ENCODE data around the gene SPRY2.
"Not testable (repeated sequence)": the region's sequence is repeated elsewhere in the genome, so short reads cannot be mapped to it uniquely, and the experiment has no call there.

Gene SPRY2

GRCh38 chr13:80355496-80356094 is 14.7 kb upstream of the SPRY2 start:
- not testable (repeated sequence) for H3K4me1 ChIP-seq (ENCODE audit: control insufficient read depth in 2 of 2, insufficient read depth in 2 of 2, low read length in 2 of 2); H3K36me3 ChIP-seq (ENCODE audit: control insufficient read depth in 2 of 2, insufficient read depth in 2 of 2, low read length in 2 of 2); H3K27ac ChIP-seq (ENCODE audit: low read depth in 2 of 2, low read length in 2 of 2); H3K27me3 ChIP-seq (ENCODE audit: control insufficient read depth in 2 of 2, insufficient read depth in 2 of 2, low read length in 2 of 2); H3K9me3 ChIP-seq (ENCODE audit: control insufficient read depth in 2 of 2, low read length in 2 of 2); H3K4me3 ChIP-seq (ENCODE audit: low read length in 2 of 2); H3K9ac ChIP-seq (ENCODE audit: low read depth in 1 of 2, low read length in 2 of 2)

DNA sequence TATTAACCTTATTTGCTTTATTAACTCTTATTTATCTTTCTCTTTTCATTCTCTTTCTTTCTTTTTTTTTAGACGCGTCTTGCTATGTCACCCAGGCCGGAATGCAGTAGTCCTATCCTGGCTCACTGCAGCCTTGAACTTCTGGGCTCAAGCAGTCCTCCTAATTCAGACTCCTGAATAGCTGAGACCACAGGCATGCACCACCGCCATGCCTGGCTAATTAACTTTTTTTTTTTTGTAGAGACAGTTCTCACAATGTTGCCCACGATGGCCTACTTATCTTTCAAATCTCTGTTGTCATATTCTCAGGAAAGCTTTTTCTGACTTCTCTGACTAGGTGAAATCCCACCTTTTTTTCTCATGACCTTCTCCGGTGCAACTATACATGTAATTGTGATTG is 7.8 kb upstream of the SPRY2 start:
- no peaks in the 10 kb centered on the region for H3K9me3 ChIP-seq (ENCODE audit: control insufficient read depth in 2 of 2, low read length in 2 of 2)
- no peak overlapping the region for H3K9ac ChIP-seq (ENCODE audit: low read depth in 1 of 2, low read length in 2 of 2)
- H3K36me3 ChIP-seq (ENCODE audit: control insufficient read depth in 2 of 2, insufficient read depth in 2 of 2, low read length in 2 of 2) = no peaks in the 10 kb centered on the region
- H3K27me3 ChIP-seq (ENCODE audit: control insufficient read depth in 2 of 2, insufficient read depth in 2 of 2, low read length in 2 of 2) = no peaks in the 10 kb centered on the region
- H3K27ac ChIP-seq (ENCODE audit: low read depth in 2 of 2, low read length in 2 of 2) = no peak overlapping the region
- H3K4me3 ChIP-seq (ENCODE audit: low read length in 2 of 2) = no peak overlapping the region
- H3K4me1 ChIP-seq (ENCODE audit: control insufficient read depth in 2 of 2, insufficient read depth in 2 of 2, low read length in 2 of 2) = peaks cover 0 to under 1% of the 10 kb centered on the region in 2 donors

DNA sequence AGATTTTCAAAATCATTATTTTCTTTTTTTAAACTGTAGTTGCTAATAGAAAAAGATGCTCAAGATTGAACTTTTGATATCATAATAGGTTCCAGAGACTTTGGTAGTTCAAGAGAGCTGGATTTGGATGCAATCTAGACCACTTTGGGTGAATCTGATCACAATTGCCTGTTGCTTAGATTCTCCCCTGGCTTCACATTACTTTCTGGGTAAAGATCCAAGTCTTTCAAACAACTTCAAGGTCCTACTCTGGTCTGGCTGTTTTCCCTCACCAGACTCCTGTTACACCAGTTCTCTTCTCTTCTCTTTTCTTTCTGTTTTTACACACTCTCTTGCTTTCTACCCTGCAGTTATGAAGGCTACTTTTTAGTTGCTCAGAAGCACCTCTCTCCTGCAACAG is 7.4 kb upstream of the SPRY2 start:
- no peak overlapping the region for H3K9ac ChIP-seq (ENCODE audit: low read depth in 1 of 2, low read length in 2 of 2)
- H3K4me1 ChIP-seq (ENCODE audit: control insufficient read depth in 2 of 2, insufficient read depth in 2 of 2, low read length in 2 of 2) = peaks cover 0 to 4% of the 10 kb centered on the region in 2 donors
- no peaks in the 10 kb centered on the region for H3K36me3 ChIP-seq (ENCODE audit: control insufficient read depth in 2 of 2, insufficient read depth in 2 of 2, low read length in 2 of 2)
- no peak overlapping the region for H3K27ac ChIP-seq (ENCODE audit: low read depth in 2 of 2, low read length in 2 of 2)
- H3K27me3 ChIP-seq (ENCODE audit: control insufficient read depth in 2 of 2, insufficient read depth in 2 of 2, low read length in 2 of 2) = no peaks in the 10 kb centered on the region
- no peaks in the 10 kb centered on the region for H3K9me3 ChIP-seq (ENCODE audit: control insufficient read depth in 2 of 2, low read length in 2 of 2)
- no peak overlapping the region for H3K4me3 ChIP-seq (ENCODE audit: low read length in 2 of 2)

GRCh38 chr13:80345771-80346510 is 5.0 kb upstream of the SPRY2 start:
- Histone ChIP-seq H3K27me3 (ENCODE audit: control insufficient read depth in 2 of 2, insufficient read depth in 2 of 2, low read length in 2 of 2) (no peaks in the 10 kb centered on the region), H3K36me3 (ENCODE audit: control insufficient read depth in 2 of 2, insufficient read depth in 2 of 2, low read length in 2 of 2) (no peaks in the 10 kb centered on the region), H3K4me1 (ENCODE audit: control insufficient read depth in 2 of 2, insufficient read depth in 2 of 2, low read length in 2 of 2) (peaks cover 0 to 13% of the 10 kb centered on the region in 2 donors), H3K4me3 (ENCODE audit: low read length in 2 of 2) (no peak overlapping the region), H3K9ac (ENCODE audit: low read depth in 1 of 2, low read length in 2 of 2) (no peak overlapping the region), H3K9me3 (ENCODE audit: control insufficient read depth in 2 of 2, low read length in 2 of 2) (no peaks in the 10 kb centered on the region), H3K27ac (ENCODE audit: low read depth in 2 of 2, low read length in 2 of 2) (no peak overlapping the region)

GRCh38 chr13:80344032-80344431 is 3.1 kb upstream of the SPRY2 start:
- H3K9me3 ChIP-seq (ENCODE audit: control insufficient read depth in 2 of 2, low read length in 2 of 2) = not testable (repeated sequence)

DNA sequence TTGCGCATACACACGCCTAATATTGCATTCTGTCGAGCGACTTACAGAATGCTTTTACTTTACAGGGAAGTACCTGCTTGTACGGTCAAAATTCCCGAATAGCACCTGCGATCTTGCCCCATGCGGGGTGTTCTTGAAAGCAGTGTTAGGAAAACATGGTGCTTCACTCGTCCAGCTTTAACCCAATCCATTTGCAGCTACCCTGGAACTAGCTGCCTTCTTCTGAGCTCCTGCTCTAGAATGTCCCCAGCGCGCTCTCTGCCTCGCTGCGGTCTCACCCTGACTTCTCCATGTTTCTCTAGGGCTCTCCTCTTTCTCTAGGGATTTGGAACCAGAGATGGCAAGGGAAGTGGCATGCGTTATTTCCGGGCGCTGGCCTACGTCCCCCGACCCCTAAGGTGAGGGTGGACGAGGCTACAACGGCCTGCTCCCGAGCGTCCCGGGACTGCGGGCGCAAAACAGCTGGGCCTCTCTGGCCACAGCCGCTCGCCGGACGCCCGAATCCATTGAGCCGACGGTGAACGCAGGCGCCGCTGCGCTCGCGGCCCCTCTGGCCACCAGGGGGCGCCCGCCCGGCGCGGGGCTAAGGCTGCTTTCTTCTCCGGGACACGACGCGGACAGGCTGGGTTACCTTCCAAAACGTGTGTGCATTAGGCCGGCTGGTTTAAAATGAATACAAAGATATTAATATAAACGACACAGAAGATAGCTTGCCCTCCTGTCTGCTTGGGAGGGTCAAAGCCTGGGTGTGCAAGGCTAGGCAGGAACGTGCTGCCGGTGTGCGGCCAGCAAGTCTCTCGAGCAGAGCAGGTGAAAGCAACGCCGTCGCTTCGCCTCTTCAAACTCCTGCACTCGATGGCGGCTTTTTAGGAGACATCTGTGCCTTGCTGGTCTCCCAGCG is 1.8 kb upstream of the SPRY2 start:
- H3K4me3 ChIP-seq (ENCODE audit: low read length in 2 of 2) = peak overlapping the region; percentile 92 to 94
- H3K36me3 ChIP-seq (ENCODE audit: control insufficient read depth in 2 of 2, insufficient read depth in 2 of 2, low read length in 2 of 2) = no peaks in the 10 kb centered on the region
- H3K9me3 ChIP-seq (ENCODE audit: control insufficient read depth in 2 of 2, low read length in 2 of 2) = no peaks in the 10 kb centered on the region
- H3K9ac ChIP-seq (ENCODE audit: low read depth in 1 of 2, low read length in 2 of 2) = peak overlapping the region; percentile 71 to 98
- H3K27ac ChIP-seq (ENCODE audit: low read depth in 2 of 2, low read length in 2 of 2) = peak overlapping the region; percentile 94 to 97
- H3K4me1 ChIP-seq (ENCODE audit: control insufficient read depth in 2 of 2, insufficient read depth in 2 of 2, low read length in 2 of 2) = peaks cover 0 to 13% of the 10 kb centered on the region in 2 donors
- H3K27me3 ChIP-seq (ENCODE audit: control insufficient read depth in 2 of 2, insufficient read depth in 2 of 2, low read length in 2 of 2) = no peaks in the 10 kb centered on the region

More at GRCh38 chr13:80344032-80344431, 3.1 kb upstream of the SPRY2 start:
- not testable (repeated sequence) for H3K27me3 ChIP-seq (ENCODE audit: control insufficient read depth in 2 of 2, insufficient read depth in 2 of 2, low read length in 2 of 2); H3K4me3 ChIP-seq (ENCODE audit: low read length in 2 of 2); H3K9ac ChIP-seq (ENCODE audit: low read depth in 1 of 2, low read length in 2 of 2); H3K36me3 ChIP-seq (ENCODE audit: control insufficient read depth in 2 of 2, insufficient read depth in 2 of 2, low read length in 2 of 2); H3K27ac ChIP-seq (ENCODE audit: low read depth in 2 of 2, low read length in 2 of 2)
- peaks cover 0 to 13% of the 10 kb centered on the region in 2 donors for H3K4me1 ChIP-seq (ENCODE audit: control insufficient read depth in 2 of 2, insufficient read depth in 2 of 2, low read length in 2 of 2)

DNA sequence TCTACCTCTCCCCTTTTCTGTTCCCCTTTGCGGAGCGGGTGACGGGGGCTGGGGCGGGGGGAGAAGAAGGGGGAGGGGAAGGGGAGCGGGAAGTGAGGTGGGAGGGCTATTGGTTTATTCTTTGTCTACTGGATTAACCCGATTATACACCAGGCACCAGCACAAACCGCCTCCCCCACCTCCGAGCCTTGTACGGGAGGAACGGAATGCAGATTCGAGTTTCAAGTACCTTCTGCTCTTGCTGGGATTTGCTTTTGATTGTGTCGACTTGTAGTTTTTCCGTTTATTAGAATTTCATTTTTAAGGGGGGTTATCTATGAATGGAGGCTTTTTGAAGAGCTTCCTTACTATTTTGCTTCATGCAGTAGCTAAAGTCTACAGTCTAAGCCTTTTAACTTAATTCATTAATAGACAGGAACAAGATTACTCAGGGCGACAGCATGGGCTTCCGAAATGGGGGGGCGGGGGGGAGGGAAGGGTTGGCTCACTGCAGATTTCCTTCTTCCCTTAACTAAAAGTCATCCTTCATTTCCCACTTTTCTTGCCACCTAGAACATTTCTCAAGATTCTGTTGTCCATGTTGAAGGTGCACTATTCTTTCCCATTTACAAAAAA is 937 bp upstream of the SPRY2 start:
- Histone ChIP-seq H3K4me3 (ENCODE audit: low read length in 2 of 2) (peak overlapping the region; percentile 92 to 94), H3K4me1 (ENCODE audit: control insufficient read depth in 2 of 2, insufficient read depth in 2 of 2, low read length in 2 of 2) (peaks cover 5 to 19% of the 10 kb centered on the region in 2 donors), H3K9ac (ENCODE audit: low read depth in 1 of 2, low read length in 2 of 2) (peak overlapping the region; percentile 78 to 98), H3K27ac (ENCODE audit: low read depth in 2 of 2, low read length in 2 of 2) (peak overlapping the region; percentile 94 to 97), H3K36me3 (ENCODE audit: control insufficient read depth in 2 of 2, insufficient read depth in 2 of 2, low read length in 2 of 2) (peaks cover 6 to 7% of the 10 kb centered on the region in 2 donors), H3K27me3 (ENCODE audit: control insufficient read depth in 2 of 2, insufficient read depth in 2 of 2, low read length in 2 of 2) (no peaks in the 10 kb centered on the region), H3K9me3 (ENCODE audit: control insufficient read depth in 2 of 2, low read length in 2 of 2) (no peaks in the 10 kb centered on the region)

DNA sequence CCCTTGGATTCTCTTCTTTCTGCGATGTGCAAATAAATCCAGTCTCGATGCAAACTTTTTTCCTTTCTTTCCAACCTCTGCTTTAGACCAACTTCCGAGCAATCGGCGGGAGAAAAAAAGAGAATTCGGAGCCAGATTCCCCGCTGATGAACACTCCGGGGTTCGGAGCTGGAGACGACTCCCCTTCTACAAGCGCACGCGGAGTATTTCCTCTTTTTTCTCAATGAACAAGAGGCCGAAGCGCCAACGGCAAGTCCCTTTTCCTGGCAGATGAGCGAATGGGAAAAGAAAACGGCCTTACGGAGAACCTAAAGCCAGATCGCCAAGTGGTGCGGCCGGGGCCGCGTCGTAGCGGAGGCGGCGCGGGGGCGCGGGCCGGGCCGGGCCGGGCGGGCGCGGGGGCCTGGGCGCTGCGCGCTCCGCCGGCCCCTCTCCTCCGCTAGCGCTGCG is 250 bp downstream of the SPRY2 start:
- Histone ChIP-seq H3K4me1 (ENCODE audit: control insufficient read depth in 2 of 2, insufficient read depth in 2 of 2, low read length in 2 of 2) (peaks cover 9 to 24% of the 10 kb centered on the region in 2 donors), H3K27me3 (ENCODE audit: control insufficient read depth in 2 of 2, insufficient read depth in 2 of 2, low read length in 2 of 2) (no peaks in the 10 kb centered on the region), H3K36me3 (ENCODE audit: control insufficient read depth in 2 of 2, insufficient read depth in 2 of 2, low read length in 2 of 2) (peaks cover 11 to 12% of the 10 kb centered on the region in 2 donors), H3K9ac (ENCODE audit: low read depth in 1 of 2, low read length in 2 of 2) (peak overlapping the region; percentile 98 to 99), H3K9me3 (ENCODE audit: control insufficient read depth in 2 of 2, low read length in 2 of 2) (no peaks in the 10 kb centered on the region), H3K4me3 (ENCODE audit: low read length in 2 of 2) (peak overlapping the region; percentile 94 to 98), H3K27ac (ENCODE audit: low read depth in 2 of 2, low read length in 2 of 2) (peak overlapping the region; percentile 94 to 97)

DNA sequence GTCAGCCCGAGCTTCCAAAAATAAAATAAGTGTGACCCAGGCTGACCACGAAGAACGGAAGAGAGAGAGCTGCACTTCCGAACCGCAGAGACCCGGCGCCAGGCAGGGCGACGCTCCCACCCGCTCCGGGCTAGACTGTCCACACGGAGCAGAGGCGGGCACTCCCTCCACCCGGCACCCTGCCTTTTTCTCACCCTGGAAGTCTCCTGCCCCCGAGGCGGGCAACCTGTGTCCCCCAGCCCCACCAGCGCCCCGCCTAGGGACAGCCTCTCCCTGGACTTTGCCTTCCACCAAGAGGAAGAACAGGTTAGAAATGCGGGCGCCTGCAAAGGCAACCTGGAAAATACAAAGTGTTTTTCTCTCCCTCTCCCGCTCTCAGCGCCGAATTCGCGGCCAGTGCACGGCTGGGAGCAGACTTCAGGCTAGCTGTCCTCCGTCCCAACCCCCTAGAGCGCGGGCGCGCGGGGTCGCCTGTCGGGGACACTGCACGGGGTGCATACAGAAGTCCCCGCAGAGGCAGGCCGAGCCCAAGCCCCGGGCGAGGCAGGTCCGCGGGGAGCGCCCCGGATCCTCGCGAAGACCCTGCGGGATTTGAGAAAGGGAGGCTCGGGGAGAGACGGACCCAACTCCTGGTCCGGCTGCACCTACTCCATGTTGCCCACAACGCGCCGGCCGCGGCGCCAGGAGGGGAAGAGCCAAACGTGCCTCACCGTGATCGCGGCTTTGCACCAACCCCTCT is 845 bp downstream of the SPRY2 start:
- Histone ChIP-seq H3K4me3 (ENCODE audit: low read length in 2 of 2) (peak overlapping the region; percentile 94 to 98), H3K4me1 (ENCODE audit: control insufficient read depth in 2 of 2, insufficient read depth in 2 of 2, low read length in 2 of 2) (peaks cover 10 to 24% of the 10 kb centered on the region in 2 donors), H3K36me3 (ENCODE audit: control insufficient read depth in 2 of 2, insufficient read depth in 2 of 2, low read length in 2 of 2) (peaks cover 12% of the 10 kb centered on the region in 2 donors), H3K27me3 (ENCODE audit: control insufficient read depth in 2 of 2, insufficient read depth in 2 of 2, low read length in 2 of 2) (no peaks in the 10 kb centered on the region), H3K27ac (ENCODE audit: low read depth in 2 of 2, low read length in 2 of 2) (peak overlapping the region; percentile 94 to 97), H3K9me3 (ENCODE audit: control insufficient read depth in 2 of 2, low read length in 2 of 2) (no peaks in the 10 kb centered on the region), H3K9ac (ENCODE audit: low read depth in 1 of 2, low read length in 2 of 2) (peak overlapping the region; percentile 98 to 99)

Data from mucosa of rectum (tissue), 2 donors.